Measurements from ENCODE around the gene KLHDC7B. TPM values are rescaled to one million over a fixed set of nuclear protein-coding genes. Genes with fewer than 3 reads are reported as not detected.

Gene KLHDC7B
- total and polyA plus RNA-seq, 2 of the 13 experiments (the other 11 are each of a cell fraction or from before 2014, with no cell fraction given): 0.11 TPM; not detected in 1

DNA sequence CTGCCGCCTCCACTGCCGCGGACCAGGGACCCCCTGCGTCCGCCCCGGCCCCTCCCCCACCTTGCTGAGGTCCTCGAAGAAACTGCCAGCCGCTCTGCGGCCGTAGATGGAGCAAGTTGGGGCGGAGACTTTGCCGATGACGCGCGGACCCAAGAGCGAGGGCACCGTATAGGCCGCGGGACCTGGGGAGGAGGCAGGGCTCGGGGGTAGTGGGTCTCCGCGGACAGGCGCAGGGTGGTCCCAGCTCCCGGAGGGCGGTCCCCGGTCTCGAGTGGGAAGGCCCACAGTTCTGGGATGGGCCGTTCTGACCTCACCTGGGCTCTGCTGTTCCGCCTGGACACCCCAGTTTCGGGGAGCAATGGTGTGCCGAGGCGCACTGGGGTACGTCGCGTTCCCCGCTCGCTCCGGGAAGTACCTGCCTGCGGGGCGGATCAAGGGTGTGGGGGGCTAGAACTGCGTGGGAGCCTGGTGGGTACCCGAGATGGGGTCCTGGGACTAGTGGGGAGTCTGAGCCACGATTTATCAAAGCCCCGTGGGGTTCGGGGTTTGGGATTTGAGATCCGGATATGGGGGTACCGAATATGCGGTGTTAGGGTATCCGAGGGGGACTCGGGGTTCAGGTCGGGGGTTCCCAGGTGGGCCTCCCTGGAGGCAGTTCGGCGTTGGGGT is 14.7 kb upstream of the KLHDC7B start (continued):
- TF ChIP-seq SKIL (CRISPR knock-in tag; IDR thresholded peaks at IDR 0.05; ENCODE audit: borderline replicate concordance) (no peak), ARID2 (CRISPR knock-in tag; IDR thresholded peaks at IDR 0.05; ENCODE audit: borderline replicate concordance) (0 out of 2 replicates have a peak, but pooled peaks have one; percentile 71), ZNF790 (CRISPR knock-in tag; IDR thresholded peaks at IDR 0.05; ENCODE audit: borderline replicate concordance) (peak; percentile 83; the same call in 1 of the 2 replicates), ZSCAN21 (CRISPR knock-in tag; IDR thresholded peaks at IDR 0.05; ENCODE audit: borderline replicate concordance) (no peak; the same call in 1 of the 2 replicates), CENPT (CRISPR knock-in tag; IDR thresholded peaks at IDR 0.05; ENCODE audit: low read depth) (no peak; the same call in 1 of the 2 replicates), SAFB2 (CRISPR knock-in tag; IDR thresholded peaks at IDR 0.05; ENCODE audit: borderline replicate concordance, low read depth) (0 out of 2 replicates have a peak, but pooled peaks have one; percentile 29), ZFP90 (CRISPR knock-in tag; IDR thresholded peaks at IDR 0.05; ENCODE audit: borderline replicate concordance) (peak; percentile 62; the same call in 1 of the 2 replicates), HOXA9 (CRISPR knock-in tag; IDR thresholded peaks at IDR 0.05; ENCODE audit: borderline replicate concordance) (0 out of 2 replicates have a peak, but pooled peaks have one; percentile 21), PAXIP1 (CRISPR knock-in tag; conservative IDR thresholded peaks at IDR 0.05) (0 out of 2 replicates have a peak, but pooled peaks have one; percentile 20), ZFP82 (CRISPR knock-in tag; IDR thresholded peaks at IDR 0.05; ENCODE audit: borderline replicate concordance) (peak; percentile 48; the same call in 1 of the 2 replicates), IRF2 (CRISPR knock-in tag; IDR thresholded peaks at IDR 0.05) (0 out of 2 replicates have a peak, but pooled peaks have one; percentile 10), NR2C2 (CRISPR knock-in tag; IDR thresholded peaks at IDR 0.05; ENCODE audit: borderline replicate concordance) (peak; percentile 69; the same call in 1 of the 2 replicates), ZNF143 (CRISPR knock-in tag; IDR thresholded peaks at IDR 0.05) (peak; percentile 2; the same call in 1 of the 2 replicates), TFDP2 (CRISPR knock-in tag; IDR thresholded peaks at IDR 0.05) (peak; percentile 2; the same call in 1 of the 2 replicates)
- TF ChIP-seq, protein P1, sequence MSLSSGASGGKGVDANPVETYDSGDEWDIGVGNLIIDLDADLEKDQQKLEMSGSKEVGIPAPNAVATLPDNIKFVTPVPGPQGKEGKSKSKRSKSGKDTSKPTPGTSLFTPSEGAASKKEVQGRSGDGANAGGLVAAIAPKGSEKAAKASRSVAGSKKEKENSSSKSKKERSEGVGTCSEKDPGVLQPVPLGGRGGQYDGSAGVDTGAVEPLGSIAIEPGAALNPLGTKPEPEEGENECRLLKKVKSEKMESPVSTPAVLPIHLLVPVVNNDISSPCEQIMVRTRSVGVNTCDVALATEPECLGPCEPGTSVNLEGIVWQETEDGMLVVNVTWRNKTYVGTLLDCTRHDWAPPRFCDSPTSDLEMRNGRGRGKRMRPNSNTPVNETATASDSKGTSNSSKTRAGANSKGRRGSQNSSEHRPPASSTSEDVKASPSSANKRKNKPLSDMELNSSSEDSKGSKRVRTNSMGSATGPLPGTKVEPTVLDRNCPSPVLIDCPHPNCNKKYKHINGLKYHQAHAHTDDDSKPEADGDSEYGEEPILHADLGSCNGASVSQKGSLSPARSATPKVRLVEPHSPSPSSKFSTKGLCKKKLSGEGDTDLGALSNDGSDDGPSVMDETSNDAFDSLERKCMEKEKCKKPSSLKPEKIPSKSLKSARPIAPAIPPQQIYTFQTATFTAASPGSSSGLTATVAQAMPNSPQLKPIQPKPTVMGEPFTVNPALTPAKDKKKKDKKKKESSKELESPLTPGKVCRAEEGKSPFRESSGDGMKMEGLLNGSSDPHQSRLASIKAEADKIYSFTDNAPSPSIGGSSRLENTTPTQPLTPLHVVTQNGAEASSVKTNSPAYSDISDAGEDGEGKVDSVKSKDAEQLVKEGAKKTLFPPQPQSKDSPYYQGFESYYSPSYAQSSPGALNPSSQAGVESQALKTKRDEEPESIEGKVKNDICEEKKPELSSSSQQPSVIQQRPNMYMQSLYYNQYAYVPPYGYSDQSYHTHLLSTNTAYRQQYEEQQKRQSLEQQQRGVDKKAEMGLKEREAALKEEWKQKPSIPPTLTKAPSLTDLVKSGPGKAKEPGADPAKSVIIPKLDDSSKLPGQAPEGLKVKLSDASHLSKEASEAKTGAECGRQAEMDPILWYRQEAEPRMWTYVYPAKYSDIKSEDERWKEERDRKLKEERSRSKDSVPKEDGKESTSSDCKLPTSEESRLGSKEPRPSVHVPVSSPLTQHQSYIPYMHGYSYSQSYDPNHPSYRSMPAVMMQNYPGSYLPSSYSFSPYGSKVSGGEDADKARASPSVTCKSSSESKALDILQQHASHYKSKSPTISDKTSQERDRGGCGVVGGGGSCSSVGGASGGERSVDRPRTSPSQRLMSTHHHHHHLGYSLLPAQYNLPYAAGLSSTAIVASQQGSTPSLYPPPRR (CRISPR knock-in tag; IDR thresholded peaks at IDR 0.05; ENCODE audit: borderline replicate concordance): 0 out of 2 replicates have a peak, but pooled peaks have one; percentile 44
